HG02870 (cell line): ENCODE measurements around the gene PKLR.
"Not testable (repeated sequence)": the region's sequence is repeated elsewhere in the genome, so short reads cannot be mapped to it uniquely, and the experiment has no call there.

Experiments used
- ATAC-seq: cut with Tn5 transposase; IDR thresholded peaks from one replicate; pipeline ENCODE4 v1.9.1; 2021; ENCODE audit warnings: mild to moderate bottlenecking, moderate library complexity; ENCODE audit not compliant: unreplicated experiment

Gene PKLR

GRCh38 chr1:155256058-155256852 is 45.0 kb downstream of the PKLR start:
- no peak for ATAC-seq

GRCh38 chr1:155255243-155256007 is 45.8 kb downstream of the PKLR start, which contains the start of gene ENTREP3:
ENTREP3 (minus strand) TSS chr1:155255483; CDS start chr1:155254877, 606 bp downstream.
- peak; percentile 49 for ATAC-seq

GRCh38 chr1:155254714-155255242 is 46.5 kb downstream of the PKLR start:
- no peak for ATAC-seq

GRCh38 chr1:155254228-155254713 is 47.0 kb downstream of the PKLR start:
- no peak for ATAC-seq

- no peak for ATAC-seq
These were observed 47.4 kb downstream of the PKLR start for GRCh38 chr1:155253797-155254196.

GRCh38 chr1:155253208-155253607 is 48.0 kb downstream of the PKLR start:
- ATAC-seq, result no peak

- ATAC-seq, result no peak
These were observed 49.7 kb downstream of the PKLR start for GRCh38 chr1:155251566-155251965.

GRCh38 chr1:155250633-155251449 is 50.4 kb downstream of the PKLR start:
- peak; percentile 85 for ATAC-seq

- no peak for ATAC-seq
These were observed 51.0 kb downstream of the PKLR start for GRCh38 chr1:155250246-155250632.

GRCh38 chr1:155247667-155248553 is 53.3 kb downstream of the PKLR start:
- no peak for ATAC-seq

GRCh38 chr1:155246796-155247195 is 54.4 kb downstream of the PKLR start:
- ATAC-seq, result not testable (repeated sequence)

- ATAC-seq, result no peak
These were observed 56.1 kb downstream of the PKLR start for GRCh38 chr1:155245163-155245524.

GRCh38 chr1:155244368-155245162 is 56.7 kb downstream of the PKLR start:
- ATAC-seq, result peak; percentile 89

- ATAC-seq, result no peak
These were observed 58.4 kb downstream of the PKLR start for GRCh38 chr1:155242805-155243358.

- no peak for ATAC-seq
These were observed 59.4 kb downstream of the PKLR start for GRCh38 chr1:155241841-155242264.

- ATAC-seq, result no peak
These were observed 60.1 kb downstream of the PKLR start for GRCh38 chr1:155241069-155241679.
